HEK293 (cell line): ENCODE measurements around the gene CDKAL1.

Experiments used
- CTCF ChIA-PET: fragments of 350-600 bp; formaldehyde crosslinking; extraction: SDS; loops from one replicate; lab custom pipeline; 2021; ENCODE audit warnings: antibody characterized with exemption; lab: Yijun Ruan, JAX
- POLR2A ChIA-PET: fragments of 300-600 bp; formaldehyde crosslinking; extraction: SDS; loops from one replicate; lab custom pipeline; 2020; ENCODE audit warnings: antibody characterized with exemption, inconsistent platforms; lab: Yijun Ruan, JAX
- H3K27ac ChIP-seq: fragments of 200-500 bp; sonication (Bioruptor generic); 2 replicates; pipeline ENCODE4 v1.5.1; 2014; ENCODE audit warnings: low read depth, low read length, control low read depth, inconsistent platforms; ENCODE audit errors: extremely low read depth
- H3K36me3 ChIP-seq, 2 experiments: fragments of 200-500 bp in 1 of 2; sonication (Bioruptor generic) in 1 of 2; 1 replicate in 1 of 2; 2 replicates in 1 of 2; pipeline ENCODE4 v1.5.1; 2014 to 2017; ENCODE audit warnings: inconsistent platforms in 2 of 2, low read length in 2 of 2; ENCODE audit not compliant: control insufficient read depth in 2 of 2, insufficient read depth in 1 of 2
- H3K4me1 ChIP-seq: fragments of 200-500 bp; sonication (Bioruptor generic); 2 replicates; pipeline ENCODE4 v1.5.1; 2014; ENCODE audit warnings: mild to moderate bottlenecking, low read length, inconsistent platforms; ENCODE audit not compliant: control insufficient read depth, insufficient read depth
- H3K4me3 ChIP-seq: 2 replicates; pipeline ENCODE4 v1.5.1; 2011; ENCODE audit warnings: low read depth, mild to moderate bottlenecking, control low read depth, low read length, moderate library complexity
- H3K9me3 ChIP-seq: fragments of 200-500 bp; sonication (Bioruptor generic); 2 replicates; pipeline ENCODE4 v1.5.1; 2014; ENCODE audit warnings: low read depth, low read length, inconsistent platforms; ENCODE audit not compliant: control insufficient read depth, insufficient read depth
- EGR2 ChIP-seq: fragments of 450-650 bp; formaldehyde crosslinking; IDR thresholded peaks from 2 replicates; pipeline ENCODE4 v1.5.1; 2016; ENCODE audit warnings: low read depth, missing biosample characterization, missing genetic modification characterization
- GFI1B ChIP-seq: fragments of 450-650 bp; formaldehyde crosslinking; IDR thresholded peaks from 2 replicates; pipeline ENCODE4 v1.5.1; 2016; ENCODE audit warnings: missing biosample characterization, missing genetic modification characterization
- HOXD13 ChIP-seq: sonication (generic); formaldehyde crosslinking; IDR thresholded peaks from 2 replicates; pipeline ENCODE4 v1.8.0; 2022; ENCODE audit warnings: missing genetic modification reagents, borderline replicate concordance
- KLF7 ChIP-seq: fragments of 450-650 bp; formaldehyde crosslinking; IDR thresholded peaks from 2 replicates; pipeline ENCODE4 v1.5.1; 2016; ENCODE audit warnings: missing biosample characterization, missing genetic modification characterization, borderline replicate concordance
- SCRT2 ChIP-seq: fragments of 450-650 bp; formaldehyde crosslinking; IDR thresholded peaks from 2 replicates; pipeline ENCODE4 v1.5.1; 2016; ENCODE audit warnings: missing biosample characterization, missing genetic modification characterization
- ZNF16 ChIP-seq: fragments of 450-650 bp; formaldehyde crosslinking; IDR thresholded peaks from 2 replicates; pipeline ENCODE4 v1.5.1; 2016; ENCODE audit warnings: low read depth, missing biosample characterization, missing genetic modification characterization
- ZNF202 ChIP-seq: fragments of 450-650 bp; formaldehyde crosslinking; IDR thresholded peaks from 2 replicates; pipeline ENCODE4 v1.5.1; 2016; ENCODE audit warnings: missing biosample characterization, missing genetic modification characterization, borderline replicate concordance
- ZNF214 ChIP-seq: fragments of 450-650 bp; formaldehyde crosslinking; IDR thresholded peaks from 2 replicates; pipeline ENCODE4 v1.5.1; 2017; ENCODE audit warnings: missing biosample characterization, mild to moderate bottlenecking, missing genetic modification characterization, borderline replicate concordance
- ZNF37A ChIP-seq: fragments of 450-650 bp; IDR thresholded peaks from 2 replicates; pipeline ENCODE4 v1.5.1; 2018; ENCODE audit warnings: missing biosample characterization, missing genetic modification characterization
- ZNF394 ChIP-seq: fragments of 450-650 bp; formaldehyde crosslinking; IDR thresholded peaks from 2 replicates; pipeline ENCODE4 v1.5.1; 2016; ENCODE audit warnings: missing biosample characterization, missing genetic modification characterization, mild to moderate bottlenecking, moderate library complexity, borderline replicate concordance
- ZNF558 ChIP-seq: fragments of 450-650 bp; formaldehyde crosslinking; IDR thresholded peaks from 2 replicates; pipeline ENCODE4 v1.5.1; 2016; ENCODE audit warnings: missing biosample characterization, missing genetic modification characterization
- ZNF560 ChIP-seq: fragments of 450-650 bp; formaldehyde crosslinking; IDR thresholded peaks from 2 replicates; pipeline ENCODE4 v1.5.1; 2017; ENCODE audit warnings: missing biosample characterization, missing genetic modification characterization, borderline replicate concordance
- ZNF610 ChIP-seq: fragments of 450-650 bp; formaldehyde crosslinking; IDR thresholded peaks from 2 replicates; pipeline ENCODE4 v1.5.1; 2016; ENCODE audit warnings: missing biosample characterization, missing genetic modification characterization, borderline replicate concordance
- ZNF777 ChIP-seq: fragments of 450-650 bp; formaldehyde crosslinking; IDR thresholded peaks from 2 replicates; pipeline ENCODE4 v1.5.1; 2017; ENCODE audit warnings: missing biosample characterization, missing genetic modification characterization, borderline replicate concordance
- TF ChIP-seq, protein P1 (sequence below): fragments of 450-650 bp; formaldehyde crosslinking; IDR thresholded peaks from 2 replicates; pipeline ENCODE4 v1.5.1; 2017; ENCODE audit warnings: missing biosample characterization, missing genetic modification characterization
- TF ChIP-seq, protein P2 (sequence below): fragments of 450-650 bp; formaldehyde crosslinking; IDR thresholded peaks from 2 replicates; pipeline ENCODE4 v1.5.1; 2016; ENCODE audit warnings: missing biosample characterization, missing genetic modification characterization
- TF ChIP-seq, protein P3 (sequence below): fragments of 450-650 bp; formaldehyde crosslinking; IDR thresholded peaks from 2 replicates; pipeline ENCODE4 v1.5.1; 2016; ENCODE audit warnings: missing biosample characterization, missing genetic modification characterization
- TF ChIP-seq, protein P4 (sequence below): fragments of 450-650 bp; formaldehyde crosslinking; IDR thresholded peaks from 2 replicates; pipeline ENCODE4 v1.5.1; 2016; ENCODE audit warnings: missing biosample characterization, missing genetic modification characterization
- TF ChIP-seq, protein P5 (sequence below): fragments of 450-650 bp; formaldehyde crosslinking; IDR thresholded peaks from 2 replicates; pipeline ENCODE4 v1.5.1; 2016; ENCODE audit warnings: missing biosample characterization, missing genetic modification characterization
- TF ChIP-seq, protein P6 (sequence below): fragments of 450-650 bp; formaldehyde crosslinking; IDR thresholded peaks from 2 replicates; pipeline ENCODE4; 2016; ENCODE audit warnings: missing biosample characterization, missing genetic modification characterization
- TF ChIP-seq, protein P7 (sequence below): fragments of 450-650 bp; formaldehyde crosslinking; IDR thresholded peaks from 2 replicates; pipeline ENCODE4 v1.5.1; 2016; ENCODE audit warnings: missing biosample characterization, missing genetic modification characterization
- TF ChIP-seq, protein P8 (sequence below): fragments of 450-650 bp; formaldehyde crosslinking; IDR thresholded peaks from 2 replicates; pipeline ENCODE4 v1.5.1; 2016; ENCODE audit warnings: missing biosample characterization, missing genetic modification characterization

Gene CDKAL1

DNA sequence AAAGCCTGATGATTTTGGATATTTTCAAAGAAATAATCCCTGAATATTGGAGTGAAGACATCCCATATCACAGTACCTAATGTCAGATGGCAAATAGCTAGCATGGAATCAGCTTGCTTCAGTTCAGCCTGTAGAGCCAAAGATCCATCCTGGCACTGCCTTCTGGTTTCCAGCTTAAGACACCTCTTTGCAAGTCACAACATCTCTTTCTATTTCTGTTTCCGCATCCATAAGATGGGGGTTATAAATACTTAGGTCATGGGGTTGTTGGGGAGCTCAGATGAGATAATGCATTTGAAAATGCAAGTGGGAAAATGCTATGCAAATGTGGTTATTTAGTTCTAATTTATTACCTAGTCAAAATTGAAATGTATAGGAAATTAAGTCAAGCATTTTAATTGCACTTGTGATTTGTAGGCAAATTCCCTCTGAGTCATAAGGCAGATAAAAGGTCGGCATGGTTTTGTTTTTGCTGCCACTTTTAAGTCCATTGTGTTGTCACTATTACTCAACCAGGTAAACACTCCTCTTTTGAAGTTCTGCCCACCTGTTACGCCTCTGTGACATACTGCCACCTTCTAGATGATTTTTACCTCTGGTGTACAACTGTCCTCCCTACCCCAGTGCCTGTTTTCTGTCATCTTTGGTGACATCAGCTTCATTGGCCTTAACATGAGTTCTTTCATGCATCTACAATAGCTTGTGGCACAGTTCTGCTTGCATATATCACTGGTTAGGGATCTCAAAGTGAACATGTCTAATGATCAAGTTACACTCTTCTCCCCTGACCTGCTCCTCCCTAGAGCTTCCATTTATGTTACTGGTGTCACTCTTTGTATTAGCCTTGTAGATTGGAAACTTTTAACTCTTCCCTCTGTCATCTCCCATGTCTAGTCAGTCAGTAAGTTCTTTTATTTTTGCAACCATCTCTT is 96.6 kb downstream of the CDKAL1 start (continued):
- TF ChIP-seq EGR2 (tag by site-specific recombination) = no peak
- no peak for TF ChIP-seq ZNF560 (tag by site-specific recombination)
- no peak for TF ChIP-seq ZNF777 (tag by site-specific recombination)
- TF ChIP-seq GFI1B = no peak
- no peak for TF ChIP-seq ZNF37A (tag by site-specific recombination)
- TF ChIP-seq, protein P1, sequence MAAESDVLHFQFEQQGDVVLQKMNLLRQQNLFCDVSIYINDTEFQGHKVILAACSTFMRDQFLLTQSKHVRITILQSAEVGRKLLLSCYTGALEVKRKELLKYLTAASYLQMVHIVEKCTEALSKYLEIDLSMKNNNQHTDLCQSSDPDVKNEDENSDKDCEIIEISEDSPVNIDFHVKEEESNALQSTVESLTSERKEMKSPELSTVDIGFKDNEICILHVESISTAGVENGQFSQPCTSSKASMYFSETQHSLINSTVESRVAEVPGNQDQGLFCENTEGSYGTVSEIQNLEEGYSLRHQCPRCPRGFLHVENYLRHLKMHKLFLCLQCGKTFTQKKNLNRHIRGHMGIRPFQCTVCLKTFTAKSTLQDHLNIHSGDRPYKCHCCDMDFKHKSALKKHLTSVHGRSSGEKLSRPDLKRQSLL (tag by site-specific recombination) = no peak

DNA sequence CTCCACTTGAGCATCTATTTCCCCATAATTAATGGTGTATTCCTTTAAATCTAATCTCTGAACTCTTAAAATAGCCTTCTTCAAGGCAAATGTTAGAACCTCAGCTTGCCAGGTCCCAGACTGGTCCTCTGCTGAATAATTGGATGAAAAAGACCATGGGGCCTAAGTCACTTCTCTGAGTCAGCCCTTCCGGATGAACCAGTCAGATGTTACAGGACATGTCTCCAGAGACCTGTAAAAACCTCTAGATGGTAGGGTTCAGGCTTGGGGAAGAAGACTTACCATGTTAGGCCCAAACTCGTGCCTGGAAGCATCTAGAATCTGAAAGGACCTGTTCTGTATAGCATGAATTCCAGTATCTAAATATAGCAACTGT is 97.3 kb downstream of the CDKAL1 start:
- Histone ChIP-seq H3K9me3 (no peaks in the 10 kb centered on the region), H3K4me1 (peaks cover 8% of the 10 kb centered on the region), H3K4me3 (no peak overlapping the region), H3K36me3 (no peaks in the 10 kb centered on the region), H3K27ac (no peak overlapping the region)
- ChIA-PET POLR2A (no interaction called here), CTCF (no interaction called here)
- TF ChIP-seq ZNF394 (tag by site-specific recombination) = no peak
- TF ChIP-seq ZNF202 (tag by site-specific recombination) = no peak
- no peak for TF ChIP-seq KLF7 (tag by site-specific recombination)
- no peak for TF ChIP-seq SCRT2 (tag by site-specific recombination)
- TF ChIP-seq, protein P2, sequence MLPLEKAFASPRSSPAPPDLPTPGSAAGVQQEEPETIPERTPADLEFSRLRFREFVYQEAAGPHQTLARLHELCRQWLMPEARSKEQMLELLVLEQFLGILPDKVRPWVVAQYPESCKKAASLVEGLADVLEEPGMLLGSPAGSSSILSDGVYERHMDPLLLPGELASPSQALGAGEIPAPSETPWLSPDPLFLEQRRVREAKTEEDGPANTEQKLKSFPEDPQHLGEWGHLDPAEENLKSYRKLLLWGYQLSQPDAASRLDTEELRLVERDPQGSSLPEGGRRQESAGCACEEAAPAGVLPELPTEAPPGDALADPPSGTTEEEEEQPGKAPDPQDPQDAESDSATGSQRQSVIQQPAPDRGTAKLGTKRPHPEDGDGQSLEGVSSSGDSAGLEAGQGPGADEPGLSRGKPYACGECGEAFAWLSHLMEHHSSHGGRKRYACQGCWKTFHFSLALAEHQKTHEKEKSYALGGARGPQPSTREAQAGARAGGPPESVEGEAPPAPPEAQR (tag by site-specific recombination) = no peak
- TF ChIP-seq, protein P3, sequence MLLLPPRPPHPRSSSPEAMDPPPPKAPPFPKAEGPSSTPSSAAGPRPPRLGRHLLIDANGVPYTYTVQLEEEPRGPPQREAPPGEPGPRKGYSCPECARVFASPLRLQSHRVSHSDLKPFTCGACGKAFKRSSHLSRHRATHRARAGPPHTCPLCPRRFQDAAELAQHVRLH = no peak
- TF ChIP-seq HOXD13 (CRISPR knock-in tag) = no peak

DNA sequence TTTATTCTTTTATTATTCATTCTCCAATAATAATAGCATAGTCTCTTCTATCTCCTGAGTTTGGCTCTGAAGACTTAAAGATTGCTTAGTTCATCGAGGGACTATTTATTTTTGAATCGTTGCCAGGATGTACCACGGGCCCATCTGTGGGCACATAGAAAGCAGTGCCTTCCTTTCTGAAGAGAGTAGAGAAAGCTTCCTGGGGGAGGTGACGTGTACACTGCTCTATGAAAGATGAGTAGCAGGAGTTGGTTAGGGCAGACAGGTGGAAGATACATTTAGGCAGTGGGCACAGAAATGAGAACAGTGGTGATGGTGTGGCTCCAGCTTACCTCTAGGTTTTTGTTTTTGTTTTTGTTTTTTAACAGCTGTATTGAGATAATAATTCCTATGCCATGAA is 98.4 kb downstream of the CDKAL1 start:
- Histone ChIP-seq H3K4me1 (peaks cover 8% of the 10 kb centered on the region), H3K27ac (no peak overlapping the region), H3K9me3 (no peaks in the 10 kb centered on the region), H3K4me3 (no peak overlapping the region), H3K36me3 (no peaks in the 10 kb centered on the region)
- CTCF ChIA-PET = no interaction called here
- POLR2A ChIA-PET = no interaction called here
- TF ChIP-seq, protein P4, sequence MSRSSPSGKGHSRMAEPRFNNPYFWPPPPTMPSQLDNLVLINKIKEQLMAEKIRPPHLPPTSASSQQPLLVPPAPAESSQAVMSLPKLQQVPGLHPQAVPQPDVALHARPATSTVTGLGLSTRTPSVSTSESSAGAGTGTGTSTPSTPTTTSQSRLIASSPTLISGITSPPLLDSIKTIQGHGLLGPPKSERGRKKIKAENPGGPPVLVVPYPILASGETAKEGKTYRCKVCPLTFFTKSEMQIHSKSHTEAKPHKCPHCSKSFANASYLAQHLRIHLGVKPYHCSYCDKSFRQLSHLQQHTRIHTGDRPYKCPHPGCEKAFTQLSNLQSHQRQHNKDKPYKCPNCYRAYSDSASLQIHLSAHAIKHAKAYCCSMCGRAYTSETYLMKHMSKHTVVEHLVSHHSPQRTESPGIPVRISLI (tag by site-specific recombination) = no peak
- TF ChIP-seq, protein P5, sequence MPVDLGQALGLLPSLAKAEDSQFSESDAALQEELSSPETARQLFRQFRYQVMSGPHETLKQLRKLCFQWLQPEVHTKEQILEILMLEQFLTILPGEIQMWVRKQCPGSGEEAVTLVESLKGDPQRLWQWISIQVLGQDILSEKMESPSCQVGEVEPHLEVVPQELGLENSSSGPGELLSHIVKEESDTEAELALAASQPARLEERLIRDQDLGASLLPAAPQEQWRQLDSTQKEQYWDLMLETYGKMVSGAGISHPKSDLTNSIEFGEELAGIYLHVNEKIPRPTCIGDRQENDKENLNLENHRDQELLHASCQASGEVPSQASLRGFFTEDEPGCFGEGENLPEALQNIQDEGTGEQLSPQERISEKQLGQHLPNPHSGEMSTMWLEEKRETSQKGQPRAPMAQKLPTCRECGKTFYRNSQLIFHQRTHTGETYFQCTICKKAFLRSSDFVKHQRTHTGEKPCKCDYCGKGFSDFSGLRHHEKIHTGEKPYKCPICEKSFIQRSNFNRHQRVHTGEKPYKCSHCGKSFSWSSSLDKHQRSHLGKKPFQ (tag by site-specific recombination) = no peak
- TF ChIP-seq ZNF214 (tag by site-specific recombination) = no peak
- no peak for TF ChIP-seq ZNF610 (tag by site-specific recombination)
- TF ChIP-seq, protein P6, sequence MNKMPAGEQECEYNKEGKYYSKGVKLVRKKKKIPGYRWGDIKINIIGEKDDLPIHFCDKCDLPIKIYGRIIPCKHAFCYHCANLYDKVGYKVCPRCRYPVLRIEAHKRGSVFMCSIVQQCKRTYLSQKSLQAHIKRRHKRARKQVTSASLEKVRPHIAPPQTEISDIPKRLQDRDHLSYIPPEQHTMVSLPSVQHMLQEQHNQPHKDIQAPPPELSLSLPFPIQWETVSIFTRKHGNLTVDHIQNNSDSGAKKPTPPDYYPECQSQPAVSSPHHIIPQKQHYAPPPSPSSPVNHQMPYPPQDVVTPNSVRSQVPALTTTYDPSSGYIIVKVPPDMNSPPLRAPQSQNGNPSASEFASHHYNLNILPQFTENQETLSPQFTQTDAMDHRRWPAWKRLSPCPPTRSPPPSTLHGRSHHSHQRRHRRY (tag by site-specific recombination) = no peak
- TF ChIP-seq ZNF16 (tag by site-specific recombination) = no peak
- TF ChIP-seq, protein P7, sequence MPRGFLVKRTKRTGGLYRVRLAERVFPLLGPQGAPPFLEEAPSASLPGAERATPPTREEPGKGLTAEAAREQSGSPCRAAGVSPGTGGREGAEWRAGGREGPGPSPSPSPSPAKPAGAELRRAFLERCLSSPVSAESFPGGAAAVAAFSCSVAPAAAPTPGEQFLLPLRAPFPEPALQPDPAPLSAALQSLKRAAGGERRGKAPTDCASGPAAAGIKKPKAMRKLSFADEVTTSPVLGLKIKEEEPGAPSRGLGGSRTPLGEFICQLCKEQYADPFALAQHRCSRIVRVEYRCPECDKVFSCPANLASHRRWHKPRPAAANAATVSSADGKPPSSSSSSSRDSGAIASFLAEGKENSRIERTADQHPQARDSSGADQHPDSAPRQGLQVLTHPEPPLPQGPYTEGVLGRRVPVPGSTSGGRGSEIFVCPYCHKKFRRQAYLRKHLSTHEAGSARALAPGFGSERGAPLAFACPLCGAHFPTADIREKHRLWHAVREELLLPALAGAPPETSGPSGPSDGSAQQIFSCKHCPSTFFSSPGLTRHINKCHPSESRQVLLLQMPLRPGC (tag by site-specific recombination) = no peak
- TF ChIP-seq, protein P8, sequence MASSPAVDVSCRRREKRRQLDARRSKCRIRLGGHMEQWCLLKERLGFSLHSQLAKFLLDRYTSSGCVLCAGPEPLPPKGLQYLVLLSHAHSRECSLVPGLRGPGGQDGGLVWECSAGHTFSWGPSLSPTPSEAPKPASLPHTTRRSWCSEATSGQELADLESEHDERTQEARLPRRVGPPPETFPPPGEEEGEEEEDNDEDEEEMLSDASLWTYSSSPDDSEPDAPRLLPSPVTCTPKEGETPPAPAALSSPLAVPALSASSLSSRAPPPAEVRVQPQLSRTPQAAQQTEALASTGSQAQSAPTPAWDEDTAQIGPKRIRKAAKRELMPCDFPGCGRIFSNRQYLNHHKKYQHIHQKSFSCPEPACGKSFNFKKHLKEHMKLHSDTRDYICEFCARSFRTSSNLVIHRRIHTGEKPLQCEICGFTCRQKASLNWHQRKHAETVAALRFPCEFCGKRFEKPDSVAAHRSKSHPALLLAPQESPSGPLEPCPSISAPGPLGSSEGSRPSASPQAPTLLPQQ (tag by site-specific recombination) = no peak
- no peak for TF ChIP-seq ZNF558 (tag by site-specific recombination)
